ACHN (cell line): ENCODE data around the gene CDO1.

Experiments used
- DNase-seq: peaks from one replicate; pipeline ENCODE4 v3.0.0-alpha.2; 2015
- in situ Hi-C: cut with HindIII; loops from 2 replicates; pipeline ENCODE4 v1.10.0; 2017; ENCODE audit warnings: low sequenced_read_pairs, low pct_ligation_motif_present, low pct_unique_long_range_greater_than_20kb

Gene CDO1

GRCh38 chr5:115801984-115802383 is 14.5 kb downstream of the CDO1 start:
- in situ Hi-C loops, result no loop called here
- no peak for DNase-seq

GRCh38 chr5:115801152-115801551 is 15.3 kb downstream of the CDO1 start:
- in situ Hi-C loops, result no loop called here
- no peak for DNase-seq

- no peak for DNase-seq
- in situ Hi-C loops, result no loop called here
Measured at GRCh38 chr5:115800108-115800507, 16.4 kb downstream of the CDO1 start.

GRCh38 chr5:115798252-115798651 is 18.2 kb downstream of the CDO1 start:
- no peak for DNase-seq
- in situ Hi-C loops, result no loop called here

- DNase-seq, result no peak
- in situ Hi-C loops, result no loop called here
Measured at GRCh38 chr5:115796656-115797055, 19.8 kb downstream of the CDO1 start.

- in situ Hi-C loops, result no loop called here
- no peak for DNase-seq
Measured at GRCh38 chr5:115795700-115796099, 20.8 kb downstream of the CDO1 start.

- in situ Hi-C loops, result no loop called here
- no peak for DNase-seq
Measured at GRCh38 chr5:115788440-115788839, 28.0 kb downstream of the CDO1 start.

- in situ Hi-C loops, result no loop called here
Measured at GRCh38 chr5:115787426-115787825, 29.0 kb downstream of the CDO1 start.

GRCh38 chr5:115785381-115786065 is 30.9 kb downstream of the CDO1 start:
- no peak for DNase-seq
- in situ Hi-C loops, result no loop called here

More at GRCh38 chr5:115787426-115787825, 29.0 kb downstream of the CDO1 start:
- DNase-seq, result no peak

GRCh38 chr5:115778417-115778816 is 38.0 kb downstream of the CDO1 start:
- in situ Hi-C loops, result no loop called here
- no peak for DNase-seq

- in situ Hi-C loops, result no loop called here
- no peak for DNase-seq
Measured at GRCh38 chr5:115776989-115777388, 39.5 kb downstream of the CDO1 start.

GRCh38 chr5:115775999-115776398 is 40.5 kb downstream of the CDO1 start:
- no peak for DNase-seq
- in situ Hi-C loops, result no loop called here

- in situ Hi-C loops, result no loop called here
- DNase-seq, result no peak
Measured at GRCh38 chr5:115774684-115775083, 41.8 kb downstream of the CDO1 start.

GRCh38 chr5:115772731-115773475 is 43.6 kb downstream of the CDO1 start:
- in situ Hi-C loops, result no loop called here
- DNase-seq, result no peak

GRCh38 chr5:115770466-115770865 is 46.0 kb downstream of the CDO1 start:
- DNase-seq, result peak; percentile 3
- in situ Hi-C loops, result no loop called here

GRCh38 chr5:115767424-115767823 is 49.0 kb downstream of the CDO1 start:
- no peak for DNase-seq
- in situ Hi-C loops, result no loop called here

GRCh38 chr5:115766608-115767007 is 49.9 kb downstream of the CDO1 start:
- no peak for DNase-seq
- in situ Hi-C loops, result no loop called here

GRCh38 chr5:115758356-115758755 is 58.1 kb downstream of the CDO1 start:
- in situ Hi-C loops, result no loop called here
- peak; percentile 14 for DNase-seq

- DNase-seq, result no peak
- in situ Hi-C loops, result no loop called here
Measured at GRCh38 chr5:115755675-115756074, 60.8 kb downstream of the CDO1 start.
